ENCODE results near the gene ZNF581. TPM values are rescaled to one million over a fixed set of nuclear protein-coding genes. Genes with fewer than 3 reads are reported as not detected.

The ZNF581 gene
- total and polyA plus RNA-seq, 2 experiments from 2014 or later, result 22.3 to 42.0 TPM

- H3K4me1 ChIP-seq (ENCODE audit: low read depth), result peaks cover 3% of the 10 kb centered on the region
- H3K9me3 ChIP-seq (ENCODE audit: low read depth), result no peaks in the 10 kb centered on the region
- DNase-seq (ENCODE audit: low read depth in 1 of 2, low spot score in 1 of 2), result no peak
- H3K4me3 ChIP-seq, result no peak overlapping the region
- TF ChIP-seq, protein P1, sequence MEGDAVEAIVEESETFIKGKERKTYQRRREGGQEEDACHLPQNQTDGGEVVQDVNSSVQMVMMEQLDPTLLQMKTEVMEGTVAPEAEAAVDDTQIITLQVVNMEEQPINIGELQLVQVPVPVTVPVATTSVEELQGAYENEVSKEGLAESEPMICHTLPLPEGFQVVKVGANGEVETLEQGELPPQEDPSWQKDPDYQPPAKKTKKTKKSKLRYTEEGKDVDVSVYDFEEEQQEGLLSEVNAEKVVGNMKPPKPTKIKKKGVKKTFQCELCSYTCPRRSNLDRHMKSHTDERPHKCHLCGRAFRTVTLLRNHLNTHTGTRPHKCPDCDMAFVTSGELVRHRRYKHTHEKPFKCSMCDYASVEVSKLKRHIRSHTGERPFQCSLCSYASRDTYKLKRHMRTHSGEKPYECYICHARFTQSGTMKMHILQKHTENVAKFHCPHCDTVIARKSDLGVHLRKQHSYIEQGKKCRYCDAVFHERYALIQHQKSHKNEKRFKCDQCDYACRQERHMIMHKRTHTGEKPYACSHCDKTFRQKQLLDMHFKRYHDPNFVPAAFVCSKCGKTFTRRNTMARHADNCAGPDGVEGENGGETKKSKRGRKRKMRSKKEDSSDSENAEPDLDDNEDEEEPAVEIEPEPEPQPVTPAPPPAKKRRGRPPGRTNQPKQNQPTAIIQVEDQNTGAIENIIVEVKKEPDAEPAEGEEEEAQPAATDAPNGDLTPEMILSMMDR (IDR thresholded peaks at IDR 0.05; ENCODE audit: low read depth, low read length), result no peak
- H3K36me3 ChIP-seq, result peaks cover 11% of the 10 kb centered on the region
- H3K27me3 ChIP-seq, result no peaks in the 10 kb centered on the region
- H3K27ac ChIP-seq, result no peak overlapping the region
Measured at GRCh38 chr19:55621673-55622231, 21.7 kb upstream of the ZNF581 start.

DNA sequence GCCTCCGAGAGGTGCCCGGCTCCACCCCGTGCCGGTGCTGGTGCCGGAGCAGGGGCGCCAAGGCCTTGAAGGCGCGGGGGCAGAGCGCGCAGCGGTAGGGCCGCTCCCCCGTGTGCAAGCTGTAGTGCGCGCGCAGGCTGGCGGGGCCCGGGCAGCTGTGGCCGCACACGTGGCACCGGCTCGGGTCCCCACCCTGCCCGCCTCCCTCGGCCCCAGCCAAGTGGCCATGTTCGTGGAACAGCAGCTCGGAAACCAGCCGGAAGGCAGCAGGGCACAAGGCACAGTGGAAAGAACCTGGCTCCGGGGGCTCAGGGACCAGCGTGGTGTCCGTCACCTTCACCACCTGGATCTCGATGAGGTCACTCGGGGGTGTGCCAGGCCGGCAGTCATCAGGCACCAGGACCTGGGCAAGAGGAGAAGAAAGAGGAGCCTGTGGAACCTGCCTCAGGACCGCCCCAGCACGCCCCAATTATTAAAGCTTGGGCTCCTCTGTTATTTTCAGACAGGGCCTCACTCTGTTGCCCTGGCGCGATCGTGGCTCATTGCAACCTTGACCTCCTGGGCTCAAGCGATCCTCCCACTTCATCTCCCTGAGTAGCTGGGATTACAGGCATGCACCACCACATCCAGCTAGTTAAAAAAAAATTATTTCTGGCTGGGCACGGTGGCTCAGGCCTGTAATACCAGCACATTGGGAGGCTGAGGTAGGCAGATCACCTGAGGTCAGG lies 21.0 kb upstream of the ZNF581 start:
- H3K9me3 ChIP-seq (ENCODE audit: low read depth), result no peaks in the 10 kb centered on the region
- no peak overlapping the region for H3K4me3 ChIP-seq
- H3K27me3 ChIP-seq, result no peaks in the 10 kb centered on the region
- peaks cover 5% of the 10 kb centered on the region for H3K36me3 ChIP-seq
- TF ChIP-seq, protein P1 (IDR thresholded peaks at IDR 0.05; ENCODE audit: low read depth, low read length), result no peak
- H3K4me1 ChIP-seq (ENCODE audit: low read depth), result peaks cover 3% of the 10 kb centered on the region
- H3K27ac ChIP-seq, result no peak overlapping the region
- DNase-seq (ENCODE audit: low read depth in 1 of 2, low spot score in 1 of 2), result no peak

DNA sequence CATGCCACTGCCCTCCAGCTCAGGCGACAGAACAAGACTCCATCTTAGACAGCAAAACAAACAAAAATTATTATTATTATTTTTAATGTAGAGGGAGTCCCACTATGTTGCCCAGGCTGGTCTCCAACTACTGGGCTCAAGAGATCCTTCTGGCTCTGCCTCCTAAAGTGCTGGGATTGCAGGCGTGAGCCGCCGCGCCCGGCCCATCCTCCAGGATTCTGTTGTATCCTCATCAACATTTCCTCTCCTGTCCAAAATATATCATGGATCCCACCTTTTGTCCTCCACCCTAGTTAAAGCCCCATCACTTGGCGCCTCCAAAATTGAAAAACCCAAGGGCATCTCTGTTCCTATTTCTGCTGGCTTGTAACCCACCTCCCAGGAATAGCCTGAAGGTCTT lies 20.3 kb upstream of the ZNF581 start:
- no peak overlapping the region for H3K4me3 ChIP-seq
- DNase-seq (ENCODE audit: low read depth in 1 of 2, low spot score in 1 of 2), result no peak
- H3K27me3 ChIP-seq, result no peaks in the 10 kb centered on the region
- TF ChIP-seq, protein P1 (IDR thresholded peaks at IDR 0.05; ENCODE audit: low read depth, low read length), result no peak
- no peak overlapping the region for H3K27ac ChIP-seq
- H3K4me1 ChIP-seq (ENCODE audit: low read depth), result peaks cover 3% of the 10 kb centered on the region
- no peaks in the 10 kb centered on the region for H3K9me3 ChIP-seq (ENCODE audit: low read depth)
- peaks cover 2% of the 10 kb centered on the region for H3K36me3 ChIP-seq

DNA sequence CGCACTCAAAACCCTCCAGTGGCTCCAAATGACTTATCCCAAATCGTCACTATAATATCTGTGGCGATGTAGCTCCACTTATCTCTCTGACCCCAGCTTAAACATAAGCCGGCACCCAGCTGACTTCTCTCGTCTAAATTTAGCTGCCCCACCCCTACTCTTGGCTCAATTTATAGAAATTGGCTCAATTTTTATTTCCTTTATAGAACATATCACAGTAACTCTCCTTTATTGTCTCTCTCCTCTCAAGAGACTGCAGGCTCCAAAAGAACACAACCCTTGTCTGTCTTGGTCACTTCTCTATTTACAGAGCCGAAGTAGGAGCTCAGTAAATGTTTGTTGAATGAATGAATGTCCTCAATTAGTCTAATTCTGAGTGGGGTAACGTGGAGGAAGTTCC lies 19.9 kb upstream of the ZNF581 start:
- no peaks in the 10 kb centered on the region for H3K9me3 ChIP-seq (ENCODE audit: low read depth)
- no peak overlapping the region for H3K27ac ChIP-seq

DNA sequence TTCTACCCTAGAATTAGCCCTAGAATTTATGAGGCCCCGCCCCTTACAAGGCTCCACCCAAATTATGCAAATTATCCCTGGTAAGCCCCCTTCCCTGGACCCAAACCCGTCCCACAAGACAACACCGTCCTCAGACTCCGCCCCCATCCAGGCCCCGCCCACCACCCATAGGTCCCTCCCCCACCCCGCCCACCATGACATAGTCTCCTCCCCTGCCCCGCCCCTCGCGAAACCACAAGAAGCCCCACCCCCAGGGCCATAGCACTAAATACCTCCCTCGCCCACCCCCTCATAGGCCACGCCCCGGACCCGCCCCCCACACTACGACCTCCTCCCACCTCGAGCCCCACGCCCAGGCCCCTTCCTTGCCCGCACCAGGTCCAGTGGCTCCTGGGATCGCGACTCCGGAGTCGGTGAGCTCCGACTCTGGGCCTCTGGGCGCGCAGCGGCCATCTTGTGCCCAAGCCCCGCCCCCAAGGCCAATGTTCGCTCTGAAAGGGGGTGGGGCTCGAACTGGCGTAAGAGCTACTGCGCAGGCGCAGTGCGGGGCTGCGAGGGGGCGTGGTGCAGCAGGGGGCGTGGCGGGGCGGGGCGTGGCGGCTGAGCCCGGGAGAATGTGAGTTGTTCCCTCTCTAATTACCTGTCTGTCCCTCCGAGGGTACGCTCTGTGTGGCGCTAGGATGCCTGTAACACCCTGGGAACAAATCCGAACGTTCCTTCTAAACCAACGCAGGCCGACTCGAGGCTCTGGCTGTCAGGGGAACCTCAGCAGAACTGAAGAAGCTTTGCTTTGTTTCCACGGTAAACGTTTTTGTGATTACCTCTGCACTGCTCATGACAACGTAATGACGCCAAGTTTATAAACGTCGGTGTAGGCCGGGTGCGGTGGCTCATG lies 19.1 kb upstream of the ZNF581 start, which contains the start of gene ZNF784:
ZNF784 (minus strand) TSS at position 458 of the 895 bp plus-strand sequence; CDS start at position 453, 5 bp downstream.
- H3K27ac ChIP-seq, result peak within 1 kb of the TSS; percentile 99
- TF ChIP-seq, protein P1 (IDR thresholded peaks at IDR 0.05; ENCODE audit: low read depth, low read length), result no peak
- no peaks in the 10 kb centered on the region for H3K27me3 ChIP-seq
- H3K9me3 ChIP-seq (ENCODE audit: low read depth), result no peaks in the 10 kb centered on the region
- H3K36me3 ChIP-seq, result peaks cover 2% of the 10 kb centered on the region
- DNase-seq (ENCODE audit: low read depth in 1 of 2, low spot score in 1 of 2), result peak; percentile 95 to 98
- H3K4me3 ChIP-seq, result peak within 1 kb of the TSS; percentile 51
- peaks cover 3% of the 10 kb centered on the region for H3K4me1 ChIP-seq (ENCODE audit: low read depth)

More for the DNA sequence above, 19.9 kb upstream of the ZNF581 start:
- Histone ChIP-seq H3K4me1 (ENCODE audit: low read depth) (peaks cover 3% of the 10 kb centered on the region), H3K27me3 (no peaks in the 10 kb centered on the region), H3K4me3 (peak overlapping the region; percentile 51), H3K36me3 (peaks cover 2% of the 10 kb centered on the region)
- TF ChIP-seq, protein P1 (IDR thresholded peaks at IDR 0.05; ENCODE audit: low read depth, low read length), result no peak
- DNase-seq (ENCODE audit: low read depth in 1 of 2, low spot score in 1 of 2), result no peak
